HEK293T (cell line): ENCODE results near the gene REPIN1.

Source experiments
- CTBP1 ChIP-seq: fragments of 450-650 bp; IDR thresholded peaks from 2 replicates; pipeline ENCODE4 v1.6.1; 2016; ENCODE audit warnings: borderline replicate concordance
- ELF4 ChIP-seq: fragments of 450-650 bp; IDR thresholded peaks from 2 replicates; pipeline ENCODE4 v1.6.1; 2017; ENCODE audit warnings: antibody characterized with exemption
- FOXA1 ChIP-seq: fragments of 450-650 bp; IDR thresholded peaks from 2 replicates; pipeline ENCODE4 v1.6.1; 2016; ENCODE audit warnings: mild to moderate bottlenecking
- FOXK2 ChIP-seq: fragments of 450-650 bp; IDR thresholded peaks from 2 replicates; pipeline ENCODE4 v1.6.1; 2016; ENCODE audit warnings: mild to moderate bottlenecking
- SP1 ChIP-seq: fragments of 450-650 bp; IDR thresholded peaks from 2 replicates; pipeline ENCODE4 v1.6.1; 2017
- SUZ12 ChIP-seq: fragments of 450-650 bp; IDR thresholded peaks from 2 replicates; pipeline ENCODE4 v1.6.1; 2016; ENCODE audit warnings: mild to moderate bottlenecking

DNA sequence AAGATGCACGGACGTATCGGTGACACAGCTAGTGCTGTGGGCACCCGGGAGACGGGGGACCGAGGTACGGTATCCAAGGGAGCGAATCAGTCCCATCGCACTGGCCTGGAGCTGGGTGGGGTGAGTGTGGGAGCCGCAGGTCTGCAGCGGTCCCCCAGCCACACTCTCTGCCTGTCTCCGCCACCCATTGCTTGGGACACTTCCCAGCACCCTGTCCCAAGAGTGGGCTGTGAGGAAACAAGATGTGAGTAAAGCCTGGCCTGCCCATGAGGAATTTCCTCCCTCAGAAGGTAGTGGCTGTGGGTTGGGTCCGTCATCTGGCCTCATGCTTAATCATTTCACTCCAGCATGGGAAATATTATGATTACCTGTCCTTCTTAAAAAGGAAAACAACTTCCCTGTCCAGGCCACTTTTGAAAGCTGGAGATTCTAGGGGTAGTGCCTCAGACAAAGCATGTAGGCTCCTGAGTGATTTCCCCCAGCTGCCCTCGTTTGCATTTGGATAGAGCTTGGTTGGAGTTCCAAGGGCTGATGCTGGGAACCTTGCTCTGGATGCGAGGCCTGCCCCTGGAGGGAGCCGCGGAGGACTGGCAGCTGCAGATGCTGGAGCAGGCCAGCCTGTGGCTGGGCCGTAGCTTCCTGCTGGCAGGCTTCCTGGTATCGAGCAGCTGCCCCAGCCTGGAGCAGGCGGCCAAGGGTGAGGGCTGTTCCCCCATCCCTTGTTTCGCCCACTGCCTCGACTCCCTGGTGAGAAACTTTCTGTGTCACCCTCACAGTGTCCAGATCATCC, 39.1 kb upstream of the REPIN1 start:
- TF ChIP-seq SUZ12 (no peak), ELF4 (no peak), SP1 (no peak), FOXA1 (no peak), CTBP1 (no peak), FOXK2 (no peak)
